Hypothalamus (tissue), 51 donors: ENCODE results near the gene URI1.

ENCODE experiments used
- DNase-seq, 51 donors: peaks; one replicate each; lab custom pipeline; 2025; lab: John Stamatoyannopoulos, UW

Gene URI1

GRCh38 chr19:30052122-30053075 is 110.4 kb downstream of the URI1 start:
- DNase-seq: no peak

- no peak for DNase-seq
Observed at GRCh38 chr19:30053558-30053957, 111.5 kb downstream of the URI1 start.

GRCh38 chr19:30054210-30054609 is 112.2 kb downstream of the URI1 start:
- DNase-seq: no peak

GRCh38 chr19:30056580-30056979 is 114.5 kb downstream of the URI1 start:
- no peak for DNase-seq

DNA sequence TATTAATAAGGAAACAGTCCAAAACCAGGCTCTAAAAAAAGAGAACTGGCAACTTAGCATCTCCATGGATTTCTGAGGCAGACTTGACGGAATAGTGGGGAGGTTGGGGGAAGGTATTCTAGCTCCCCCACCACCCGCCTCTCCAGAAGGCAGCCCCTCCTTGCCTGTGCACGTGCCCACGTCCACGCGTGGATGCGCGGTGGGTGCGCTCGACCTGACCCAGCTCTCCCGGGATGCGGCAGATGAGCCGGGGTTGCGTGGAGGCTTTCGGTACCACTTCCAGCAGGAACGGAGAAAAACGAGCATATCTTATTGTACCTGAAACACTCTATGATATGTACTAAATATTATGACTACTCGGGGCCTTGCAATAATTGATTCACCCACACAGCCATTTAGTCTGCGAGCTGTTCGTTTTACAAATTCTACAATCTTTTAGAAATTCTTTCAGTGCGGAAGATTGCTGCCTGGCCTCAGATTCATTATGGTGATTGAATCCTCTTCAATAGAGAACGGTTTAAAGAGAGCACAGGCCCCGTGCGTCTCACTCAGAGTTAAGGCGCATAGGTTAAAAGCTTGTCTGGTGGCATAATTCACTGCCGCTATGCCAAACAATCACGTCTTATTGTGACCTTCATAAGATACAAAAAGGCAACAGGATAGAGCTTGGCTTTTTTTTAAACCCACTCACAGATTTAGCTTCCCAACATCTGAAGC is 117.9 kb downstream of the URI1 start:
- peak in 1 of 51 donors; percentile 8 for DNase-seq

DNA sequence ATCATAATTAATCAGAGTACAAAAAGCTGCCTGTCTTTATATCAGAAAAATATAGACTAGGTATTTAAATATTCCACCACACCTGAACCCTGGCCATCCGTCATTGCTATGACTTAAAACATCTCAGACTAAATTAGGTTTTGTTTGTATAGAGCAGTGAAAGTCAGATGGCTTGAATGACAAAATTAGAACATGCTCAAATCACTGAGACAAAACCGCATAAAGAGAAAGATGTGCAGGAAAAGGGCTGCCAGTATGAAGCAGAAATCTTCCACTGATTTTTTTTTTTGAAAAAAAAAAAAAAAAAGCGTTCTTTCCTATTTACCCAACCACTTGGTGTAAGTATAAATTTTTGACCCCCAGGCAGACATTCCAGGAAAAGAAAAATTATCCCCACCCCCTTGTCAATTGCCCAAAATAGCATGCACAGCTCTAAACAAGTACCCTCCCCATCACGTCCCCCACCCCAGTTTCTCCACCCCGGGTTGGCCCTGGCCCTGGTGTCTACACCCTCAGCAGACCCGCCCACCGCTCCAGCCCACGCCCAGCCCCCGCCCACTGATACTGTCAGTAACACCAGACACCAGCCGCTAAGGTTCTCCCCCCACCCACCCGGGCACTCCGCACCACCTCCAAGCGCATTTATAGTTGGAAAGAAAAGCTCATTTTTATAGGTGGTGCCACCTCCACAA is 118.6 kb downstream of the URI1 start:
- DNase-seq: no peak

GRCh38 chr19:30061223-30062064 is 119.4 kb downstream of the URI1 start:
- no peak for DNase-seq

GRCh38 chr19:30062065-30062906 is 120.2 kb downstream of the URI1 start:
- DNase-seq: no peak

GRCh38 chr19:30062907-30063649 is 121.0 kb downstream of the URI1 start:
- no peak for DNase-seq

GRCh38 chr19:30063650-30064347 is 121.8 kb downstream of the URI1 start:
- DNase-seq: no peak

DNA sequence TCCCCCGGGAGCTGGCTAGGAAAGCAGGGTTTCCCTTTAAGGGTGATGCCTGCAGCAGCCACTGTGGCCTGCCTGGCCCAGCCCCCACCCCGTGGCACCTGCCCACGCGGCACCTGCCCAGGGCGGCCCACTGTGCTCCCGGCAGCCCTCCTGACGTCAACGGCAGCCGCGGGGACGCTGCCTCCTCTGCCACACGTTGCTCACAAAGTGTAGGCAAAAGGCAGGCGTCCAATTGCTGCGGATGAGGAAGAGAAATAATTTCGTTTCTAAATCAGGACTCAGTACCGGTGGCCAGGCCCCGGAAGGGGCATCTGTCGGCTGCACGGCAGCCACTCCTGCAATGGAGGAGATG is 122.3 kb downstream of the URI1 start:
- DNase-seq: no peak

DNA sequence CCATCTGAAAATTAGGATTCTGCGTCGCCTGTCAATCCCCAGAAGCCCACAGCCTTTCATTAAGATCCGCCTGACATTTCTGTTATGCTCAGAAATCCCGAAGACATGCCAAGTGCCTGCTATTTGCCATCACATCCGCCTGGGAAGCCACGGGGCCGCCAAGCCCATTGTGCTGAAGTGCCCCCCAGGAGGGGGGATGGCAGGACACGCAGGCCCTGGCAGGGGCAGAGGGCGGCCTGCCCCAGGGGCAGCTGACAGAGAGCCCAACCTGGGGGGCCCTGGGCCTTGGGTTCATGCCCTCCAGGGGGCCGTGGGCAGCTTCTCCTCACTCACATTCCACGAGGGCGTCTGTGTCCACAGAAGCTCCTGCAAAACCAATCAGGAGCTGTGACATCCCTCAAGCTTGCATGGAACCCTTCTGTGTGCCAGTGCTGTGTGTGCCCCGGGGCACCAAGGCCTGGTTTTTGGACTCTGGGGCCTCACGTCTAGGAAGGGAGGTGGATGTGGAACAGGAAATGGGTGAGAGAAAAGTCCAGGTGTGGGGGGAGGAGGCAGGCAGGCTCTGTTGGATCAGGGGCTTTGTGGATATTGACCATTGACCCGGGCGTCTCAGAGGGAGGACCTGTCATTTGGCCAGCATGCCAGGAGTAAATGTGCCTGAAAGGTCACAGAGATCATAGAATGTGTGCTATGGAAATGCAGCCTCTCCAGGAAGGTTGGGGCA is 122.9 kb downstream of the URI1 start:
- no peak for DNase-seq

- DNase-seq: no peak
Observed at GRCh38 chr19:30065680-30066606, 123.9 kb downstream of the URI1 start.
